Measurements from ENCODE around the gene TBXA2R. TPM values are rescaled to one million over a fixed set of nuclear protein-coding genes. Genes with fewer than 3 reads are reported as not detected.

The TBXA2R gene
- total RNA-seq, 4 donors from 2014 or later, result 0.32 to 0.85 (median 0.41) TPM

DNA sequence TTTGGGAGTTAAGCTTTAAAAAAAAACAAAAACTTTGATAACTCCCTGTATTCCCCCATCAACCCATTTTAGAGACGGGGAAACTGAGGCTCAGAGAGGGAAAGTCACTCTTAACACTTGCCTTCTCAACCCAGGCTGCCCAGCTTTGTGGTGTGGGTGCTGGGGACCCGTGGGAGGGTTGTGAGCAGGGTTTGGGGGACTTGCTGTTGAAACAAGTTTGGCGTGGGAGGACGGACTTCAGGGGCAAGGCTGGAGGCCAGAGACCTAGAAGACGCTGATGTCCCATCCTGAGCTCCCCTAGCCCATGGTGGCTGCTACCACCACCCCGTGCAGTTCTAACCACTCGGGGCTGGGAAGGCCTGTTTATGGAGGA, 20.7 kb upstream of the TBXA2R start:
- TF ChIP-seq POLR2A (IDR thresholded peaks at IDR 0.05) (no peak), POLR2AphosphoS5 (IDR thresholded peaks at IDR 0.05) (no peak), EP300 (IDR thresholded peaks at IDR 0.05) (no peak)
- TF ChIP-seq, protein P1, sequence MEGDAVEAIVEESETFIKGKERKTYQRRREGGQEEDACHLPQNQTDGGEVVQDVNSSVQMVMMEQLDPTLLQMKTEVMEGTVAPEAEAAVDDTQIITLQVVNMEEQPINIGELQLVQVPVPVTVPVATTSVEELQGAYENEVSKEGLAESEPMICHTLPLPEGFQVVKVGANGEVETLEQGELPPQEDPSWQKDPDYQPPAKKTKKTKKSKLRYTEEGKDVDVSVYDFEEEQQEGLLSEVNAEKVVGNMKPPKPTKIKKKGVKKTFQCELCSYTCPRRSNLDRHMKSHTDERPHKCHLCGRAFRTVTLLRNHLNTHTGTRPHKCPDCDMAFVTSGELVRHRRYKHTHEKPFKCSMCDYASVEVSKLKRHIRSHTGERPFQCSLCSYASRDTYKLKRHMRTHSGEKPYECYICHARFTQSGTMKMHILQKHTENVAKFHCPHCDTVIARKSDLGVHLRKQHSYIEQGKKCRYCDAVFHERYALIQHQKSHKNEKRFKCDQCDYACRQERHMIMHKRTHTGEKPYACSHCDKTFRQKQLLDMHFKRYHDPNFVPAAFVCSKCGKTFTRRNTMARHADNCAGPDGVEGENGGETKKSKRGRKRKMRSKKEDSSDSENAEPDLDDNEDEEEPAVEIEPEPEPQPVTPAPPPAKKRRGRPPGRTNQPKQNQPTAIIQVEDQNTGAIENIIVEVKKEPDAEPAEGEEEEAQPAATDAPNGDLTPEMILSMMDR (IDR thresholded peaks at IDR 0.05), result no peak
- Histone ChIP-seq H3K9me3 (no peaks in the 10 kb centered on the region), H3K27me3 (no peaks in the 10 kb centered on the region), H3K4me3 (no peak overlapping the region), H3K36me3 (peaks cover 29% of the 10 kb centered on the region), H3K4me1 (peaks cover 28% of the 10 kb centered on the region), H3K27ac (peak overlapping the region; percentile 95)
- DNase-seq (ENCODE audit: low spot score in 2 of 2), result no peak
- 67% methylated on average over 7 of the region's 7 CpGs for WGBS

DNA sequence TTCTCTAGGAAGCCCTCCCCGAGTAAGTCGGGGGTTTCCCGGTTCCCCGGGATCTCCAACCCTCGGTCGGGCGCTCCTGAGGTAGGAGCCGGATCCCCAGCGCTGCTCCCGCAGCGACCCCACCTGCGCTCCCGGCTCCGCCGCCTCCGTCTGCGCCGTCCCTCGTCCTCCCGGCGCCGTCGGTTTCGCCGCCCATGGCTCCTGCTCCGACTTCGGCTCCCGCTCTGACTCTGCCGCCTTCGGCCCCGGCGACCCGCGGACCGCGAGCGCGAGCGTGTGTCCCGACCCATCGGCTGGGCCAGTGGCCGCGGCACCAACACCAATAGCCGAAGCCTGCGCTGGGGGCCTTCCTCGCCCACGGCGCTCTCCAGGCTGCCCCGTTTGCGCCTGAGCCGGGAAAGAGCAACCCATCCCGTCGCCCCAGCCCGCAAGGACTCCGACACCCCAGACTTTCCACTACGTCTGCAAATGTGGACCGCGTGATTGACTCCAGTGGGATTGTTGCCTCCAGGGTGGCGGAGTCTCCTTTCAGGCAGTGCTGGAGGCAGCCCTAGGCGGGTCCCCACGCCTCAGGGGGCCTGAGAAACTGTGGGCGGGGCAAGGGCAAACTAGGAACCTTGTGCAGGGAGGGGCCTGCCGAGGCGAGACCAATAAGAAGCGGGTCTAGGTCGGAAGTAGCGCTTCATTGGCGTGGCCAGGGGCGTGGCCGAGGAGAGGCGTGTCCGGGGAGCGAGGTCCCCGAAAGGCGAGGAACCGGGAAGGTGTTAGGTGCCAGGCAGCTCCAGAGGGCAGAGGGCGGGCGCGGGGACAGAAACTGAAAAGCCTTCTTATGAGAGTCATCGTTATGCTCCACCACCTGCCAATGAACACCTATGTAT, 20.0 kb upstream of the TBXA2R start, which contains the start of gene CACTIN:
TSS of gene CACTIN (minus strand) at position 318 of the 878 bp plus-strand sequence. CDS start at position 290, 28 bp downstream.
- no peaks in the 10 kb centered on the region for H3K9me3 ChIP-seq
- 1% methylated on average over 23 of the region's 80 CpGs for WGBS
- peak in 1 of 2 donors; percentile 60 for TF ChIP-seq POLR2A (IDR thresholded peaks at IDR 0.05)
- peak in 2 of 3 donors; percentile 93 to 96 for TF ChIP-seq POLR2AphosphoS5 (IDR thresholded peaks at IDR 0.05)
- TF ChIP-seq, protein P1 (IDR thresholded peaks at IDR 0.05), result no peak
- TF ChIP-seq EP300 (IDR thresholded peaks at IDR 0.05), result no peak

DNA sequence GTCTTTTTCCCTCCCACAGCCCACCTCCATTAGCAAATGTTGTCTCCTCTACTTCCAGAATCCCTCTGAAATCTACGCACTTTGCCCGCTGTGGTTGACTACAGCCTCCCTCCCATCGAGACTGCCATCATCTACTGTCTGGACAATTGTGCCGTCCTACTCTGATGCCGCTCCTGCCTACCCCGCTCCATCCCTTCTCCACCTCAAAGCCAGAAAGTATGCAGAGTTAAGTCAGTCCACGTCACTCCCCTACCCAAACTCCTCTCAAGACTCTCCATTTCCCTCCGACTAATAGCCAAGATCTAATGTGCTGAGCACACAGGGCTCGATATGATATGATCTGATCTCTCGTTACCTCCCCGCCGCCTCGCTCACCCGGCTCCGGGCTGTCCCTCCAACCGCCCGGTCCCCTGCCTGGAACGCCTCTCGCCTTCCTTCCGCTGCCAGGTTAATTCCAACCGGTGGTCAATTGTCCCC, 19.4 kb upstream of the TBXA2R start:
- Histone ChIP-seq H3K4me1 (peaks cover 28% of the 10 kb centered on the region), H3K4me3 (peak overlapping the region; percentile 96), H3K9me3 (no peaks in the 10 kb centered on the region), H3K27me3 (no peaks in the 10 kb centered on the region), H3K27ac (peak overlapping the region; percentile 95), H3K36me3 (peaks cover 25% of the 10 kb centered on the region)
- DNase-seq (ENCODE audit: low spot score in 2 of 2), result no peak
- no peak for TF ChIP-seq POLR2A (IDR thresholded peaks at IDR 0.05)
- no peak for TF ChIP-seq POLR2AphosphoS5 (IDR thresholded peaks at IDR 0.05)
- TF ChIP-seq EP300 (IDR thresholded peaks at IDR 0.05), result no peak
- TF ChIP-seq, protein P1 (IDR thresholded peaks at IDR 0.05), result no peak
- 3% methylated on average over 21 of the region's 21 CpGs for WGBS

More for the DNA sequence above, 20.0 kb upstream of the TBXA2R start, which contains the start of gene CACTIN:
- no peaks in the 10 kb centered on the region for H3K27me3 ChIP-seq
- peak within 1 kb of the TSS; percentile 96 for H3K4me3 ChIP-seq
- peaks cover 25% of the 10 kb centered on the region for H3K36me3 ChIP-seq
- DNase-seq (ENCODE audit: low spot score in 2 of 2), result peak; percentile 99
- H3K27ac ChIP-seq, result peak within 1 kb of the TSS; percentile 95
- H3K4me1 ChIP-seq, result peaks cover 28% of the 10 kb centered on the region

DNA sequence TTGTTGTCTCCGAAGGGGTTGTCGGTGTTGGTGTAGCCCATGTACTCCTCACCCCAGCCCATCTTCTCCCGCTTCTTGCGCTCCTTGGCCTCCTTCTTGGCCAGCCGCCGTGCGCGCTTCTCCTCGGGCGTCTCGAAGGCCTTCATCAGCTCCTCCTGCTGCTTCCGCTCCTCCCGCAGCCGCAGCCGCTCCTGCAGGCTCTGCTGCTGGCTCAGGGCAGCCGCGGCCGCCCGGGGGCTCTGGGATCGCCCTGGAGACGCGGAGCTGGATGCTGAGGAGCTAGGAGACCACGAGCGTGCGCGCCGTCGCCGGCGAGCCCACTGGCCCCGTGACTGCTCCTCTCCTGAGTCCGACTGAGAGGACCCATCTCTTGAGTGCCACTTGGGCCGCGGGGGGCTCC, 17.0 kb upstream of the TBXA2R start:
- H3K4me1 ChIP-seq, result peaks cover 29% of the 10 kb centered on the region
- no peak overlapping the region for H3K4me3 ChIP-seq
- no peak overlapping the region for H3K27ac ChIP-seq
- no peak for TF ChIP-seq POLR2A (IDR thresholded peaks at IDR 0.05)
- TF ChIP-seq, protein P1 (IDR thresholded peaks at IDR 0.05), result no peak
- no peak for TF ChIP-seq EP300 (IDR thresholded peaks at IDR 0.05)
- no peak for TF ChIP-seq POLR2AphosphoS5 (IDR thresholded peaks at IDR 0.05)
- WGBS, result 90% methylated on average over 22 of the region's 34 CpGs
- no peaks in the 10 kb centered on the region for H3K9me3 ChIP-seq
- no peaks in the 10 kb centered on the region for H3K27me3 ChIP-seq
- peaks cover 43% of the 10 kb centered on the region for H3K36me3 ChIP-seq
- no peak for DNase-seq (ENCODE audit: low spot score in 2 of 2)

DNA sequence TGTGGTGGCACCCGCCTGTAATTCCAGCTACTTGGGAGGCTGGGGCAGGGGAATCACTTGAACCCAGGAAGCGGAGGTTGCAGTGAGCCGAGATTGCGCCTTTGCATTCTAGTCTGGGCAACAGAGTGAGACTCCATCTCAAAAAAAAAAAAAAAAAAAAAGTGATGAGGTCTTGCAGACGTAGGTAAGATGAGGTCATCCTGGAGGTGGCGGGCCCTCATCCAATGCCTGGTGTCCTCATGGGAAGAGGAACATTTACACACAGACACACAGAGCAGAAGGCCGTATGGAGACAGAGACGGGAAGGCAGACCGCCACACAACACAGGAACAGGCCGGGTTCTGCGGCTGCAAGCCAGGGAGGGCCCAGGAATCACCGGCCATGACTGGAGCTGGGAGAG, 15.5 kb upstream of the TBXA2R start:
- H3K9me3 ChIP-seq, result no peaks in the 10 kb centered on the region
- DNase-seq (ENCODE audit: low spot score in 2 of 2), result no peak
- H3K4me3 ChIP-seq, result no peak overlapping the region
- H3K36me3 ChIP-seq, result peaks cover 48% of the 10 kb centered on the region
- H3K27ac ChIP-seq, result no peak overlapping the region
- TF ChIP-seq, protein P1 (IDR thresholded peaks at IDR 0.05), result no peak
- TF ChIP-seq POLR2A (IDR thresholded peaks at IDR 0.05) (no peak), POLR2AphosphoS5 (IDR thresholded peaks at IDR 0.05) (no peak), EP300 (IDR thresholded peaks at IDR 0.05) (no peak)
- peaks cover 34% of the 10 kb centered on the region for H3K4me1 ChIP-seq
- no peaks in the 10 kb centered on the region for H3K27me3 ChIP-seq
- 84% methylated on average over 12 of the region's 12 CpGs for WGBS

Measured in suprapubic skin (tissue), 4 donors.